Astrocyte (in vitro differentiated cells and primary cell): ENCODE results near the gene TST. TPM values are rescaled to one million over a fixed set of nuclear protein-coding genes. Genes with fewer than 3 reads are reported as not detected.

Experiments
- DNase-seq: peaks from one replicate; pipeline ENCODE4 v3.0.0-alpha.2; 2010; ENCODE audit warnings: low read depth
- FAIRE-seq: peaks from 2 replicates; lab custom pipeline; 2011; peaks lifted over from hg19 to GRCh38; lab: Jason Lieb, UNC
- H2AFZ ChIP-seq: 2 replicates; pipeline ENCODE4 v1.6.0; 2012; ENCODE audit warnings: low read depth, low read length, inconsistent platforms
- H3K27ac ChIP-seq: 2 replicates; pipeline ENCODE4 v1.5.1; 2011; ENCODE audit warnings: low read depth, low read length, inconsistent platforms
- H3K27me3 ChIP-seq: 2 replicates; pipeline ENCODE4 v1.6.0; 2011; ENCODE audit warnings: low read length, inconsistent platforms; ENCODE audit not compliant: insufficient read depth
- H3K36me3 ChIP-seq: 2 replicates; pipeline ENCODE4 v1.5.1; 2011; ENCODE audit warnings: low read length, inconsistent platforms; ENCODE audit not compliant: insufficient read depth
- H3K4me1 ChIP-seq: 2 replicates; pipeline ENCODE4 v1.5.1; 2011; ENCODE audit warnings: low read length, inconsistent platforms; ENCODE audit not compliant: insufficient read depth
- H3K4me2 ChIP-seq: 2 replicates; pipeline ENCODE4 v1.6.0; 2012; ENCODE audit warnings: low read length, inconsistent platforms
- H3K4me3 ChIP-seq: 2 replicates; pipeline ENCODE4 v1.5.1; 2011; ENCODE audit warnings: low read depth, mild to moderate bottlenecking, low read length, inconsistent platforms; ENCODE audit not compliant: insufficient read depth
- H3K79me2 ChIP-seq: 2 replicates; pipeline ENCODE4 v1.6.0; 2012; ENCODE audit warnings: mild to moderate bottlenecking, low read length, inconsistent platforms; ENCODE audit not compliant: insufficient read depth
- H3K9ac ChIP-seq: 2 replicates; pipeline ENCODE4 v1.6.0; 2012; ENCODE audit warnings: mild to moderate bottlenecking, low read length, inconsistent platforms
- H3K9me3 ChIP-seq: 2 replicates; pipeline ENCODE4 v1.5.1; 2012; ENCODE audit warnings: low read depth, mild to moderate bottlenecking, low read length, inconsistent platforms; ENCODE audit not compliant: insufficient read depth
- H4K20me1 ChIP-seq: 2 replicates; pipeline ENCODE4 v1.6.0; 2012; ENCODE audit warnings: low read length, inconsistent platforms; ENCODE audit not compliant: insufficient read depth
- H3K27ac Mint-ChIP-seq: one replicate; pipeline ENCODE4 v1.8.0; 2021; ENCODE audit warnings: mild to moderate bottlenecking, mixed read lengths; ENCODE audit not compliant: unreplicated experiment
- H3K27me3 Mint-ChIP-seq: one replicate; pipeline ENCODE4 v1.8.0; 2021; ENCODE audit warnings: low read depth, mixed read lengths; ENCODE audit not compliant: unreplicated experiment
- H3K36me3 Mint-ChIP-seq: one replicate; pipeline ENCODE4 v1.8.0; 2021; ENCODE audit warnings: low read depth, mixed read lengths; ENCODE audit not compliant: unreplicated experiment
- H3K4me1 Mint-ChIP-seq: one replicate; pipeline ENCODE4 v1.8.0; 2021; ENCODE audit warnings: low read depth, mixed read lengths; ENCODE audit not compliant: unreplicated experiment
- H3K4me3 Mint-ChIP-seq: one replicate; pipeline ENCODE4 v1.8.0; 2021; ENCODE audit warnings: mild to moderate bottlenecking, moderate library complexity, mixed read lengths; ENCODE audit not compliant: unreplicated experiment
- H3K9me3 Mint-ChIP-seq: one replicate; pipeline ENCODE4 v1.8.0; 2021; ENCODE audit warnings: mild to moderate bottlenecking, mixed read lengths; ENCODE audit not compliant: unreplicated experiment
- EZH2 ChIP-seq: IDR thresholded peaks from 2 replicates; pipeline ENCODE4 v1.6.1; 2012; ENCODE audit warnings: mild to moderate bottlenecking, low read length, inconsistent platforms; ENCODE audit not compliant: insufficient read depth
- total RNA-seq: library from RNA; stranded (reverse); gene quantifications from 2 replicates; pipeline ENCODE4 v1.2.1, GENCODE V29; 2021
- TF ChIP-seq, protein P1 (sequence below): IDR thresholded peaks from 2 replicates; pipeline ENCODE4 v1.5.1; 2011; ENCODE audit warnings: low read depth, mild to moderate bottlenecking, inconsistent platforms, low read length, moderate library complexity; ENCODE audit not compliant: insufficient read depth

The TST gene
- total RNA-seq, 1 donor from 2014 or later, result 32.2 TPM

DNA sequence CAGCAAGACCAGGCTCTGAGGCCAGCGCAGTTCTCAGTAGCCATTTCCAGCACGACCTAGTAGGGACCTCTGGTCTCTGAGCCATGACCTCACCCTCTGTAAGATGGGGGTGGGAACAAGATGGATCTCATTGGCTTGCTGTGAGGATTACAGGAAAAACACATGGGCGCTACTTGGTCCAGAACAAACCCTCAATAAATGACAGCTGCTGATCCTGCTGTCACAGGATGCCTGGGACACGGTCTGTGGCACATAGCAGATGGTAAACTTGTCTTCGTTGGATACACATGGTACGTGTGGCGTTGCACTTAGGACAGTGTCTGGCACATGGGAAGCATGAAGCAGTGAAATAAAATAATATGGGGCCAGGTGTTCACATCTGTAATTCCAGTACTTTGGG is 27.8 kb upstream of the TST start:
- Mint-ChIP-seq H3K4me1 (no peaks in the 10 kb centered on the region), H3K27ac (no peak overlapping the region), H3K27me3 (peaks cover 5% of the 10 kb centered on the region), H3K36me3 (no peaks in the 10 kb centered on the region), H3K4me3 (no peak overlapping the region), H3K9me3 (no peaks in the 10 kb centered on the region)
- H3K36me3 ChIP-seq, result no peaks in the 10 kb centered on the region
- H3K4me1 ChIP-seq, result no peaks in the 10 kb centered on the region
- H3K9me3 ChIP-seq, result no peaks in the 10 kb centered on the region
- H3K27me3 ChIP-seq, result no peaks in the 10 kb centered on the region
- H3K4me2 ChIP-seq, result no peak overlapping the region
- no peaks in the 10 kb centered on the region for H4K20me1 ChIP-seq
- peaks cover under 1% of the 10 kb centered on the region for H3K79me2 ChIP-seq
- H3K27ac ChIP-seq, result no peak overlapping the region
- H3K4me3 ChIP-seq, result no peak overlapping the region
- no peak for DNase-seq
- H3K9ac ChIP-seq, result no peak overlapping the region
- no peak overlapping the region for H2AFZ ChIP-seq
- FAIRE-seq, result no peak
- TF ChIP-seq EZH2, result no peak
- TF ChIP-seq, protein P1, sequence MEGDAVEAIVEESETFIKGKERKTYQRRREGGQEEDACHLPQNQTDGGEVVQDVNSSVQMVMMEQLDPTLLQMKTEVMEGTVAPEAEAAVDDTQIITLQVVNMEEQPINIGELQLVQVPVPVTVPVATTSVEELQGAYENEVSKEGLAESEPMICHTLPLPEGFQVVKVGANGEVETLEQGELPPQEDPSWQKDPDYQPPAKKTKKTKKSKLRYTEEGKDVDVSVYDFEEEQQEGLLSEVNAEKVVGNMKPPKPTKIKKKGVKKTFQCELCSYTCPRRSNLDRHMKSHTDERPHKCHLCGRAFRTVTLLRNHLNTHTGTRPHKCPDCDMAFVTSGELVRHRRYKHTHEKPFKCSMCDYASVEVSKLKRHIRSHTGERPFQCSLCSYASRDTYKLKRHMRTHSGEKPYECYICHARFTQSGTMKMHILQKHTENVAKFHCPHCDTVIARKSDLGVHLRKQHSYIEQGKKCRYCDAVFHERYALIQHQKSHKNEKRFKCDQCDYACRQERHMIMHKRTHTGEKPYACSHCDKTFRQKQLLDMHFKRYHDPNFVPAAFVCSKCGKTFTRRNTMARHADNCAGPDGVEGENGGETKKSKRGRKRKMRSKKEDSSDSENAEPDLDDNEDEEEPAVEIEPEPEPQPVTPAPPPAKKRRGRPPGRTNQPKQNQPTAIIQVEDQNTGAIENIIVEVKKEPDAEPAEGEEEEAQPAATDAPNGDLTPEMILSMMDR, result no peak

DNA sequence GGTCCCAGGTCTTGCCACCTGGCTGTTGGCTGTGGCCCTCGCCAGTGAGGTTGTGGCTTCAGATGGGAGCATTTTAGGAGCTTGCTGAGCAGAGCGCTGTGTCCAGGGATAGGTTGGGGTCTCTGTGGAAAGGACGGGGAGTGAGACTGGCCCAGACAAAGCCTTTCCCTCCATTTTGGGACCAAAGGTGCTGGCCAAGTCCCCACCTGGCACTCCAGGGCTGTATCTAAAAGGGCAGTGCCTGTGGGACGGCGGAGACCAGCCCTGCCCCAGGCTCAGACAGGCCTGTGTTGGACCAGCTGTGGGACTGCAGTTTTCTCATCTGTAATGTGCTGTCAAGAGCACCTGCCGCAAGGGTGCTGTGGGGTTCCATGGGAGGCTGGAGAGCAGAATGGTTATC is 27.3 kb upstream of the TST start:
- no peak for TF ChIP-seq EZH2
- TF ChIP-seq, protein P1, result no peak
- H3K4me1 Mint-ChIP-seq, result no peaks in the 10 kb centered on the region
- Histone ChIP-seq H3K36me3 (no peaks in the 10 kb centered on the region), H3K79me2 (no peaks in the 10 kb centered on the region), H4K20me1 (no peaks in the 10 kb centered on the region), H3K9ac (no peak overlapping the region), H3K4me2 (no peak overlapping the region), H2AFZ (no peak overlapping the region), H3K9me3 (no peaks in the 10 kb centered on the region), H3K27me3 (no peaks in the 10 kb centered on the region), H3K27ac (no peak overlapping the region), H3K4me3 (no peak overlapping the region), H3K4me1 (no peaks in the 10 kb centered on the region)
- H3K4me3 Mint-ChIP-seq, result no peak overlapping the region
- DNase-seq (no peak), FAIRE-seq (no peak)
- H3K9me3 Mint-ChIP-seq, result no peaks in the 10 kb centered on the region
- H3K27me3 Mint-ChIP-seq, result peaks cover 5% of the 10 kb centered on the region
- no peaks in the 10 kb centered on the region for H3K36me3 Mint-ChIP-seq
- no peak overlapping the region for H3K27ac Mint-ChIP-seq

DNA sequence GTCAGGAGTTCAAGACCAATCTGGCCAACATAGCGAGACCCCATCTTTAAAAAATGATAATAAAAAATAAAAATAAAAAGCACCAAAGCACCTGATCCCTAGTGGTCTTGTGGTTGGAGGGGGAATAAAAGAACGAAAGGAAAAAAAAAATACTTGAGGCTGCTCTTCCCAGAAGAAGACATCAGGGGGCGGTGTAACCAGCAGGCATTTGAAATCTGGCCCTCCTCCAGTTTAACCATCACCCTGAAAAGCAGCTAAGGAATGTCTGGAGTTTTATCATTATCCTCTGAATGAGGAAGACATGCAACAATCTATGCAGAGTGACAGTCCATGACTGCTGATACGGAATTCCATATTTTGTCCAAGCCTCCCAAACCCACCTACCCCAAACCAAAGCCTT is 26.7 kb upstream of the TST start:
- H2AFZ ChIP-seq, result no peak overlapping the region
- no peaks in the 10 kb centered on the region for H3K27me3 ChIP-seq
- H3K4me3 ChIP-seq, result no peak overlapping the region
- Mint-ChIP-seq H3K4me1 (peaks cover 2% of the 10 kb centered on the region), H3K4me3 (no peak overlapping the region), H3K36me3 (no peaks in the 10 kb centered on the region), H3K9me3 (no peaks in the 10 kb centered on the region), H3K27ac (no peak overlapping the region), H3K27me3 (peaks cover 5% of the 10 kb centered on the region)
- FAIRE-seq (no peak), DNase-seq (peak; percentile 24)
- H3K4me1 ChIP-seq, result no peaks in the 10 kb centered on the region
- no peak for TF ChIP-seq EZH2
- TF ChIP-seq, protein P1, result peak; percentile 64
- peak overlapping the region; percentile 29 for H3K4me2 ChIP-seq
- H3K9me3 ChIP-seq, result no peaks in the 10 kb centered on the region
- no peak overlapping the region for H3K9ac ChIP-seq
- no peak overlapping the region for H3K27ac ChIP-seq
- no peaks in the 10 kb centered on the region for H3K79me2 ChIP-seq
- H4K20me1 ChIP-seq, result no peaks in the 10 kb centered on the region
- no peaks in the 10 kb centered on the region for H3K36me3 ChIP-seq
